Suppressor macrophage (primary cell): ENCODE results near the gene IL15RA.

Experiments used
- DNase-seq, 4 experiments: peaks; one replicate each; pipeline ENCODE4 v3.0.0-alpha.2; 2020 to 2022
- total RNA-seq, 17 experiments: gene quantifications; one replicate each; lab custom pipeline; 2026; ENCODE audit warnings: mixed read lengths in 6 of 17, inconsistent platforms in 3 of 17; lab: John Stamatoyannopoulos, UW

The IL15RA gene
- 2.2 to 303 (median 3.8) reads per million in 17 experiments for total RNA-seq

DNA sequence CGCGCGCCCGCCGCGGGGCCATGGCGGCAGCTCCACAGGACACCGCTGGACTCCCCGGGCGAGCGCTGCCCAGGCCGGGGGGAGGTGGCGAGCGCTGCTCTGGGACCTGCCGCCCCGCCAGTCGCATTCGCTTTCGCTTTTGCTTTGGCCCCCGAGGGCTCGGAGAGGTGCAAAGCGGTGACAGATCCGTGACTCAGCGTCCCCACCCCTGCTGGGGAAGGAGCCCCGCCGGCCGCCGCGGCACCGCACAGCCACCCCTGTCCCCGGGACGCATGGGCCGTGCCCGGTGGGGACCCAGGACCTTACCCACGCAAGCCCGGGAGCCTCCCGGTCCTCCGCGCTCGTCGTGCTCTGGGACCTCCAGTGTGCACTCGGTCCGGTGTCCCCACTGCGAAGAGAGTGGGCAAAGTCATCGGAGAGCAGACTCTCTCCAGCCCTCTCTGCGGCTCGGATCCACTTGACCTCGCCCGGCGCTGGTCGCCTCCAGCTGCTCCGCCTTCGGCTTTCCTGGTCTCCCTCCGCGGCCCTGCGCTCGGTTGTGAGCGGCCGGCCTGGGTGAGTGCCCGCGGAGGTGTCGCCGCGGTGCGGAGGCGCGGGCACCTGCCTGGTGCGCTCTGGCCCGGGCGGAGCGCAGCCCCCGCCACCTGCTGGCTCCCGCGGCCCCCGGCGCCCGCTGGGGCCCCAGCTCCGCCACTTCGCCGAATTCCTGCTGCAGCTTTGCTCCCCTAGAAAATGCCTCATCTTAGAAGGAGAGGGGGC lies at the start of gene IL15RA:
Gene IL15RA, minus strand, starts transcription at position 73 of the 759 bp plus-strand sequence. Its CDS starts 51 bp downstream, at position 22.
- DNase-seq = peak; percentile 60 to 79 (median 72)

GRCh38 chr10:6025683-6026255 lies 48.4 kb upstream of the IL15RA start:
- no peak for DNase-seq

DNA sequence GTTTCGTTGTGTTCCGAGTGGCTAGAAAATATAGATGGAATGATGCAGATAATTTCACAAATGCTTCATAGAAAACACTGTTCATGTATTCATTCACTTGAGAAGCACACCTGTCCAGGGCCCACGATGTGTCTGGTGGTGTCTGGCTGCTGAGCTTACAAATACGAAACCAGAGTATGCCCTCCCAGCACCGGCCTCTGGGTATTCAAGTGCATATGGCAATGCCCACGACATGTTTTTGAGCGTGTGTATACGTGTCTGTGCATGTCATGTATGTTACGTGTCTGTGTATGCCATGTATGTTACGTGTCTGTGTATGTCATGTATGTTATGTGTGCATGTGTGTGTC lies 47.0 kb upstream of the IL15RA start:
- DNase-seq = no peak

DNA sequence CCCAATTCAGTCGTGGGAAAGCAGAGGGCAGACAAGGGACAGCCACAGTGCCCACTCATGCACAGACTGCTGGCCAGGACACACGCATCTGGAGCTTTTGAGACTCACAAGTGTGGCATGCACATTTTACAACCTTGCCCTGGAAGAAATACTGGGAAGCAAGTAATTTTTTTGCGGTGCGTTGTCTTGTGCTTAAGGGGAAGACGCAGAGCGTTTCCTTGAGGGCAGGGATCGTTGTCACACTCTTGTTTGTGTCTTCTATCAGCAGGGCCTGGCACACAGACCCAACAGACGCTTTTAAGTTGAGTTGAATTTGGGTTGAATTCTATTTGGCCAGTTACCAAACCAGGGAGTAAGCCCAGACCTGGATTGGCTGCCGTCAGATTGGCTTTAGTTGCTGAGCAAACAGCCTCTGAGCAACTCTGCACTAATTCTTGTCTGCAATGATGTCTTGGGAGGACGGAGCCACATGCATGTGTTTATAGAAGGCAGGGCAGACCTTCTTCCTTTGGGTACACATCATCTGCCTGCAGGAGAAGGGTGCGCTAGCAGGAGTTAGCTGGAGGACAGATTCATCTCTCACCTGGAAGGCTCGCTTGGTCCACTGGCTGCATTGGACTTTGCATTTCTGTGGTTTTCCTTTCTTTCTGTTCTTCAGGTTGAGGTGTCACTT lies 46.5 kb upstream of the IL15RA start:
- DNase-seq = no peak

GRCh38 chr10:6022660-6023059 lies 45.3 kb upstream of the IL15RA start:
- peak; percentile 8 to 41 (median 24) for DNase-seq

DNA sequence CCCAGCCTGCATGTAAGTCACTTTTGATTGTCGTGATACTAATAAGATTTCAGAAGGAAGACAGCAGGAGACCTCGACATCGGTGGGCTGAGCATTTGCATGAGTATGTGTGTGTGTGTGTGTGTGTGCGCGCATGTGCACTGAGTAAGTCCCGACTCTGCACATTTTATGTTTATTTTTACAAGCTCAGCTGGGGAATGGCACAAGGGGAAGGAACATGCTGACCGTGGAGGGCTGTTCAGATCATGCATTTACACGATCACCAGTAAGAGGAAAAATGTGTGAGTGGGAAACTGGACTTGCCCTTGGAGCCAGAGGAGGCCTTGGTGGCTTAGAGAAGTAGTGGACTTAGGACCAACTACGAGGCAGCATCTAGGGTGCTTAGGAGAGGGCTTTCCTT lies 43.5 kb upstream of the IL15RA start:
- peak; percentile 51 to 75 (median 70) for DNase-seq

DNA sequence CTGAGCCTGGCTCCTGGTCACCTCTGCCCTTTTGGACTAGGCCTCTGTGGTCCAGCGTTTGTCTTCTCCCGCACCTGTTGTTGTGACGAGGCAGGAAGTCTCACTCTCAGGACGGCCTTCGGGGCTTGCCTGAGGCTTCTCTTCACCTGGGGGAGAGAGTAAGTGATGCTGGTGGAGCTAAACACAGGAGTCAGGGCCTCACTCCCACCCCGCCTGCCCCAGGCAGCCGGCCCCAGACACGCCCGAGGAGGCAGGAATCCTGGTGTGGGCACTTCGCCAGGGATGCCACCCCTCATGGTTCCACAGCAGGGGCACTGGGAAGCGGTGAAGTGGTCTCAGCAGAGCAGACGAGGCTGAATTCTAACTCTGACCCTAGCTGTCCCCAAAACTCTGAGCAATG lies 42.5 kb upstream of the IL15RA start:
- no peak for DNase-seq

- DNase-seq = no peak
Observed at GRCh38 chr10:6019010-6019782, 41.9 kb upstream of the IL15RA start.

GRCh38 chr10:6018422-6018821 lies 41.1 kb upstream of the IL15RA start:
- no peak for DNase-seq

- no peak for DNase-seq
Observed at GRCh38 chr10:6017781-6018354, 40.5 kb upstream of the IL15RA start.

- peak; percentile 74 to 83 (median 77) for DNase-seq
Observed at GRCh38 chr10:6014241-6014761, 37.0 kb upstream of the IL15RA start.

DNA sequence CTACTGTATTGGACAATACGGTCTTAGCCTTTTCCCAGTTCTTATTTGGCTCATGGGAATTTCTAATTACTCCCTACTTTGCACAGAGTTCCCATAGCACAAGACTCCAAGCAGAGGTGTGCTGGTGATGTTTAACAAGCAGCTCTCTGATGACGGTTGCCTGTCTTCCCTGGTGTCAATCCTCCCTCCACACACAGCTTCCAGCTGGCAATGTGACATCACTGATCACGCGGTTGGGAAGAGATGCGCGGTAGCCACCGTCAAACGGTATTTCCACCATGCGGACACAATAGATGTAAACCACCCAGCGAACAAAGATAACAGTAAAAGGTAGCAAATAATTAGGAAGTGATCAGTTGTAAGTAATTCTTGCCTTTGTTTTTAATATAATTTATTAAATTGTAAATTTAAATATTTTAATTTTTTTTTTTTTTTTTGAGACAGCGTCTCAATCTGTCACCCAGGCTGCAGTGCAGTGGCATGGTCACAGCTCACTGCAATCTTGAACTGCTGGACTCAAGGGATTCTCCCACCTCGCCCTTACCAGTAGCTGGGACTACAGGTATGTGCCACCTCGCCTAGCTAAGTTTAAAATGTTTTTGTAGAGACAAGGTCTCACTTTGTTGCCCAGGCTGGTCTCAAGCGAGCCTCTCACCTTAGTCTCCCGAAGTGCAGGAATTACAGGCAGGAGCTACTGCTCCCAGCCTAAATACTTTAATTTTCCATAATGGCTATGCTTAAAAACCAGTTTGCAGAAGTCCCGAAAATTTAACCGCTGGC lies 36.3 kb upstream of the IL15RA start:
- no peak for DNase-seq

DNA sequence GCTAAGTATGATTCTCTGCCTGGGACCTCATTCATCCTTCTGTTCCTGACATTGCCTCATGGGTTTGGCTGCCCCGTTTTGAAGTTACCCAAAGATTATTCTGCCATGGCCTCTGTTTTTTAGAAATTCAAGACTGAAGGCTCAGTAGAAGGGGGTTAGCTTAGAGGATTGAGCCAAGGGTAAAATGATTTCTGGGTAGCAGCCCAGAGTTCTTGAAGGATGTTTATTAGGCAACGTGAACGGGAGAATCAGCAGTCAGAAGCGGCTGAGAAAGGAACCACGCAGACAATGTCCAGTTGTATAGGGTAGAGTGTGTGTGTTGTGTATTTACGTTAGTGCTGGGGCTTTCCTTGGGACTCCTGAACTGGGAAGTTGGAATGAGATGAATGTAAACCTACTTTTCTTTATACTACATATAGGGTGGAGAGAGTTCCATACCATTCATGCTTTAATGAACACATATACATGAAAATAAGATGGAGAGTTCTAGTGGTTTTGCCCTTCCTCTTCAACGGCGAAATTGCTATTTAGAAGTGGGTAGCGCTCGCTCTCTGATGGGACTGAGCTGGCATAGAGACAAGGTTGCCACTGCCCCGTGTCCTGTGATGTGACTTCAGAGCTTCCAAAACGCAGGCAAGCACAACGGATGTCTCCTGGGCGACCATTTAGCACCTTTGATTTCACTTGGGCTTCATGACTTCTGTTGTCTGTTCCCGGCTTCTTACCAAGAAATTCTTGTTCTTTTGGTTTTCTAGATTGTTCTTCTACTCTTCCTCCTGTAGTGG lies 35.0 kb upstream of the IL15RA start:
- DNase-seq = no peak

DNA sequence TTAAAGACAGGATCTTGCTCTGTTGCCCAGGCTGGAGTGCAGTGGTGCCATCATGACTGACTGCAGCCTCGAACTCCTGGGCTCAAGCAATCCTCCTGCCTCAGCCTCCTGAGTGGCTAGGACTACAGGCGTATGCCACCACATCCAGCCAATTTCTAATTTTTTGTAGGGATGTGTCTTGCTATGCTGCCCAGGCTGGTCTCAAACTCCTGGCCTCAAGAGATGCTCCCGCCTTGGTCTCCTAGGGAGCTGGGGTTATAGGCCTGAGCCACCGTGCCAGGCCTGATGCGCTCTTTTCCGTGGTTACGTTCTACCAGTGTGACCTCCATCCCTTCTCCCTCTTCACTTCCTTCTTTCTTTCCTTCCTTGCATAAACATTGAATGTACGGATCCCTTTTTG lies 34.2 kb upstream of the IL15RA start:
- no peak for DNase-seq

DNA sequence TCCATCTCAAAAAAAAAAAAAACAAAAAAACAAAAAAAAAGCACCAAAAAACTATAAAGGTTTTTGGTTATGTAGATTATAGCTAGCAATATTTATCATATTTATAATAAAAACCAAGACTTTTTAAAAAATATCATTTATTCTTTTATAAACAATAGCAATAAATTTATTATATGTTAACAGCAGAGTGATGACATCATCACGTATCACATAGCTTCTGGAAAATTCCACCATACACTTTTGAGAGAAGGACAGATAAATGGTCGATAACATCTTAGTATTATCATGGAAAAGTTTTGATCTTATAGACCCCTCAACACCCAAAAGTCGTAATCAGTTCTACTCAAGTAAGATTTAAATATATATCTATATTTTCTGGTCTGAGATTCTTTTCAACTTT lies 33.2 kb upstream of the IL15RA start:
- DNase-seq = no peak

GRCh38 chr10:6009961-6010360 lies 32.6 kb upstream of the IL15RA start:
- no peak for DNase-seq

DNA sequence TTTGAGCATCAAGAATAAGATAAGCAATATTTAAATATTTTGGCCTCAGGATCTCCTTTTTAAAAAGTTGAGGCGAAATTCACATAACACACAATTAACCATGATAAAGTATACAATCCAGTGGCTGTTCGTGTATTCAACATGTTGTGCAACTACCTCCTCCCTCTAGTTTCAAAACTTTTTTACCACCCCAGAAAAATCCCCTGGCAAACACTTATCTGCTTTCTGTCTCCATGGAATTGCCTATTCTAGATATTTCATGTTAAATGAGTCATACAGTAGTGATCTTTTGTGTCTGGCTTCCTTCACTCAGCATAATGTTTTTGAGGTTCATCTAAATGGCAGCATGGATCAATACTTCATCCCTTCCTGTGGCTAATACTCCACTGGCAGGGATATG lies 31.8 kb upstream of the IL15RA start:
- peak in 3 of 4 experiments; percentile 22 to 52 (median 50) for DNase-seq

DNA sequence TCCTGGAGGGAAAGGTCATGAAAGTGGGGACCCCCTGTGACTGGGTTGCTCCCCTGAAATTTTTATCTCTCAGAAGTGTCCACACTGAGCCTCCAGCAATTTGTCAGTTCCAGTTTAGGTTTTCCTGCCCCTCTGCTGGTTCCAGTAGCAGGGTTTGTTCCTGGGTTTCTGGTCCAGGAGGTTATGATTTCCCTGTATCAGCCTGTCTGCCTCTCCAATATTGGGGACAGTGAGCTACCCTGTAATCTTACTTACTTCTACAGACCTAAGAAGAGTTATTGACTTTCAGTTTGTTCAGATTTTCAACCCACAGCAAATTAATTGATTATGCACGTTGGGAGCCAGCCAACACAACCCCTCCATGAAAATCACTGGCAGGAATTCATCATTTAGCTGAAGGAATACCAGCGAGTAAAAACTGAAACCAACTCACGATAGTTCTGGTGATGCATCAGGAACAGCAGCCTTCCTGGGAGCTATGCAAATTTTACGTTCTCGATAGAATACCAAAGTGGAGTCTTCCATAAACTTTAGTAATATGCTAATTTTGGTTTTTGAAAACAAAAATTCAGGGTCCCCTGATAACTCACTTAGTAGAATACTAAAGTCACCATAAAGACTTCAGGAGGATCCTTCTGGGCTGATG lies 31.3 kb upstream of the IL15RA start:
- no peak for DNase-seq

GRCh38 chr10:6006991-6007390 lies 29.6 kb upstream of the IL15RA start:
- no peak for DNase-seq

DNA sequence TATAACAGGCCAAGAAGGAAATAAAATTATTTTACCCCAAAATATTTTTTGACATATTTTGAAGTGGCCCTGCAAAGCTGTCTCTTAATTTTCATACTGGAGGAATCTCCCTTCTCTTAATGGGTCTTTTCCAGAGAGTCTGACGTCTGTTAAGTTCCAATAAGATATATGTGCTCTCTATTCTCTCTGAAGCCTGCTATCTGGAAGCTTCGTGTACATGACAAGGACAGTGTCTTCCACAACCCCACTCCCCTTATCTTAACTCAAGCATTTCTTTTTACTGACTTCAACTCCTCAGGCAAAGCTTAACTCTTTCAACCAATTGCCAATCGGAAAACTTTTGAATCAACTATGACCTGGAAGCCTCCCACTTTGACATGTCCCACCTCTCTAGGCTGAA lies 29.2 kb upstream of the IL15RA start:
- no peak for DNase-seq
